NB4 (cell line): ENCODE results near the gene SHTN1.

Source experiments
- MAX ChIP-seq: IDR thresholded peaks from 2 replicates; pipeline ENCODE4 v1.6.1; 2011; ENCODE audit warnings: low read depth, low read length
- POLR2A ChIP-seq: IDR thresholded peaks from 2 replicates; pipeline ENCODE4 v1.6.1; 2011; ENCODE audit warnings: mild to moderate bottlenecking; ENCODE audit not compliant: insufficient read length; ENCODE audit errors: extremely low read depth
- TF ChIP-seq, protein P1 (sequence below): IDR thresholded peaks from one replicate; pipeline ENCODE4 v1.5.1; 2012; ENCODE audit warnings: low read depth, low read length

GRCh38 chr10:116994113-116994890 is 10.7 kb downstream of the SHTN1 start:
- TF ChIP-seq, protein P1, sequence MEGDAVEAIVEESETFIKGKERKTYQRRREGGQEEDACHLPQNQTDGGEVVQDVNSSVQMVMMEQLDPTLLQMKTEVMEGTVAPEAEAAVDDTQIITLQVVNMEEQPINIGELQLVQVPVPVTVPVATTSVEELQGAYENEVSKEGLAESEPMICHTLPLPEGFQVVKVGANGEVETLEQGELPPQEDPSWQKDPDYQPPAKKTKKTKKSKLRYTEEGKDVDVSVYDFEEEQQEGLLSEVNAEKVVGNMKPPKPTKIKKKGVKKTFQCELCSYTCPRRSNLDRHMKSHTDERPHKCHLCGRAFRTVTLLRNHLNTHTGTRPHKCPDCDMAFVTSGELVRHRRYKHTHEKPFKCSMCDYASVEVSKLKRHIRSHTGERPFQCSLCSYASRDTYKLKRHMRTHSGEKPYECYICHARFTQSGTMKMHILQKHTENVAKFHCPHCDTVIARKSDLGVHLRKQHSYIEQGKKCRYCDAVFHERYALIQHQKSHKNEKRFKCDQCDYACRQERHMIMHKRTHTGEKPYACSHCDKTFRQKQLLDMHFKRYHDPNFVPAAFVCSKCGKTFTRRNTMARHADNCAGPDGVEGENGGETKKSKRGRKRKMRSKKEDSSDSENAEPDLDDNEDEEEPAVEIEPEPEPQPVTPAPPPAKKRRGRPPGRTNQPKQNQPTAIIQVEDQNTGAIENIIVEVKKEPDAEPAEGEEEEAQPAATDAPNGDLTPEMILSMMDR = no peak
- TF ChIP-seq POLR2A = no peak
- no peak for TF ChIP-seq MAX
